Spleen (tissue), 7 donors: Measurements from ENCODE around the gene ZNF132.

Source experiments
- CTCF ChIP-seq, 11 experiments: fragments of 200-600 bp in 7 of 11; fragments of 450-650 bp in 4 of 11; sonication (generic) in 4 of 11; IDR thresholded peaks in 8 of 11; conservative IDR thresholded peaks in 3 of 11; 1 replicate in 7 of 11; 2 replicates in 4 of 11; pipeline versions ENCODE4 v1.4.0 to v1.8.0; 2016 to 2021; ENCODE audit warnings: antibody characterized with exemption in 11 of 11, inconsistent platforms in 4 of 11, mild to moderate bottlenecking in 1 of 11
- POLR2A ChIP-seq, 3 donors: fragments of 450-650 bp; IDR thresholded peaks; one replicate each; pipeline ENCODE4 v1.5.1; 2017; ENCODE audit warnings: antibody characterized with exemption in 3 of 3, mild to moderate bottlenecking in 1 of 3
- POLR2AphosphoS5 ChIP-seq, 3 donors: sonication (generic); formaldehyde crosslinking; IDR thresholded peaks; one replicate each; pipeline ENCODE4 v1.5.1; 2017; ENCODE audit warnings: antibody characterized with exemption in 3 of 3
- donor health status: DM: no; HTN: no; CAD: no; lungs with moderate emphysema.
- donor health status: DM: no; HTN: no; CAD: no.
- donor health status: DM: no; HTN: no; CAD: no.

DNA sequence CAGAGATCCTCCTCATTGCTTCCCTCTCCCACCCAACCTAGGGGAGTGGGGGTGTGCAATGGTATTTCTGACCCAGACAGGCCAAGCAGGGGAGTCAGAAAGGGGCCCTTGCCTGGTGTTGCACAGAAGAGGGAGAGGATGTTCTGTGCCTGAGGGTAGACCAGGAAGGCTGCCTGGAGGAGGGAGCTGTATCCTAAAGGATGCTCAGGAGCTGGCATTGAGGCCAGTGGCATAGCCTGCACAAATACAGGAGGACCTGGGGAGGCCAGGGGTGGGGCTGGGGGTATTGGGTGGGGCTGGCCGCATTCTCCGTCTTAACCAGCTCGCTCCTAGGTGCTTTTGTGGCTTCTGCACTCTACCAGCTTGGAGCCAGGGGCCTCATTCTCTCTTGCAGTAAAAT lies 40.0 kb downstream of the ZNF132 start:
- TF ChIP-seq CTCF (IDR thresholded peaks at IDR 0.05 in 8 of 11, conservative IDR thresholded peaks at IDR 0.05 in 3 of 11) (no peak), POLR2AphosphoS5 (IDR thresholded peaks at IDR 0.05) (no peak), POLR2A (IDR thresholded peaks at IDR 0.05) (no peak)
